Measurements from ENCODE around the gene EVX1. TPM values are rescaled to one million over a fixed set of nuclear protein-coding genes. Genes with fewer than 3 reads are reported as not detected.

The EVX1 gene
- total RNA-seq, 4 donors from 2014 or later: not detected

GRCh38 chr7:27295236-27295635 lies 52.6 kb downstream of the EVX1 start:
- peaks cover 0 to 9% (median 0%) of the 10 kb centered on the region in 4 donors for H3K27me3 ChIP-seq
- 75% methylated on average over 2 of the region's 2 CpGs for WGBS
- H3K9me3 ChIP-seq: no peaks in the 10 kb centered on the region
- intact Hi-C loops (cut with DNase I): no loop called here
- no peaks in the 10 kb centered on the region for H3K4me1 ChIP-seq
- no peak overlapping the region for H3K4me3 ChIP-seq
- TF ChIP-seq EP300 (IDR thresholded peaks at IDR 0.05): no peak
- TF ChIP-seq POLR2A (IDR thresholded peaks at IDR 0.05; ENCODE audit: low read depth): no peak
- no peak for TF ChIP-seq POLR2AphosphoS5 (IDR thresholded peaks at IDR 0.05)
- no peak for TF ChIP-seq CTCF (IDR thresholded peaks at IDR 0.05)
- no peaks in the 10 kb centered on the region for H3K36me3 ChIP-seq
- H3K27ac ChIP-seq (replicated peaks in 1 of 4): no peak overlapping the region
- no peak for DNase-seq (ENCODE audit: extremely low spot score)

- WGBS: 98% methylated on average over 6 of the region's 8 CpGs
- no peak for TF ChIP-seq EP300 (IDR thresholded peaks at IDR 0.05)
- no peak for TF ChIP-seq POLR2A (IDR thresholded peaks at IDR 0.05; ENCODE audit: low read depth)
- TF ChIP-seq POLR2AphosphoS5 (IDR thresholded peaks at IDR 0.05): no peak
- TF ChIP-seq CTCF (IDR thresholded peaks at IDR 0.05): no peak
Observed at GRCh38 chr7:27297356-27297755, 54.8 kb downstream of the EVX1 start.

More at GRCh38 chr7:27297356-27297755, 54.8 kb downstream of the EVX1 start:
- Histone ChIP-seq H3K27ac (replicated peaks in 1 of 4) (no peak overlapping the region), H3K4me3 (no peak overlapping the region), H3K36me3 (no peaks in the 10 kb centered on the region), H3K4me1 (no peaks in the 10 kb centered on the region), H3K9me3 (no peaks in the 10 kb centered on the region), H3K27me3 (peaks cover 0 to 9% (median 0%) of the 10 kb centered on the region in 4 donors)
- intact Hi-C loops (cut with DNase I): no loop called here
- no peak for DNase-seq (ENCODE audit: extremely low spot score)

Other genes with a start within 250 kb of the EVX1 start
- gene HOXA1, start 146.8 kb upstream of the EVX1 start, total RNA-seq: 1 to 10 TPM in 1 of 4 donors, under 1 TPM in 3; 0.17 to 1.4 (median 0.56) TPM
- gene HOXA2, start 140.1 kb upstream of the EVX1 start, total RNA-seq: 1 to 10 TPM; 3.3 to 5.4 (median 4.4) TPM
- gene HOXA4, start 112.0 kb upstream of the EVX1 start, total RNA-seq: 10 to 100 TPM; 12.5 to 26.8 (median 18.1) TPM
- 10 to 100 TPM in 3 of 4 donors, 1 to 10 TPM in 1; 7.8 to 24.8 (median 14.7) TPM for gene HOXA5, start 99.1 kb upstream of the EVX1 start, total RNA-seq
- under 1 TPM in 2 of 4 donors, not detected in 2; 0.66 to 0.92 TPM for gene HOXA6, start 95.0 kb upstream of the EVX1 start, total RNA-seq
- 10 to 100 TPM; 10.2 to 16.6 (median 13.8) TPM for gene HOXA3, start 90.2 kb upstream of the EVX1 start, total RNA-seq
- 1 to 10 TPM in 1 of 4 donors, under 1 TPM in 3; 0.33 to 1.7 (median 0.49) TPM for gene HOXA7, start 86.1 kb upstream of the EVX1 start, total RNA-seq
- gene HOXA9, start 77.3 kb upstream of the EVX1 start, total RNA-seq: under 1 TPM in 1 of 4 donors, not detected in 3; 0.50 TPM
- not detected for gene HOXA10, start 68.5 kb upstream of the EVX1 start, total RNA-seq
- gene HOXA11, start 57.6 kb upstream of the EVX1 start, total RNA-seq: not detected
- not detected for gene HOXA13, start 42.7 kb upstream of the EVX1 start, total RNA-seq

Measured in esophagus muscularis mucosa (tissue), 4 donors.